HG03521 (cell line): ENCODE measurements around the gene CINP.
"Not testable (repeated sequence)": the region's sequence is repeated elsewhere in the genome, so short reads cannot be mapped to it uniquely, and the experiment has no call there.

Experiments
- ATAC-seq: cut with Tn5 transposase; IDR thresholded peaks from one replicate; pipeline ENCODE4 v1.9.1; 2021; ENCODE audit warnings: mild to moderate bottlenecking, moderate library complexity; ENCODE audit not compliant: unreplicated experiment

Gene CINP

GRCh38 chr14:102356280-102356679 is 6.4 kb downstream of the CINP start:
- ATAC-seq = no peak

GRCh38 chr14:102353126-102353619 is 9.5 kb downstream of the CINP start:
- no peak for ATAC-seq

GRCh38 chr14:102352213-102352612 is 10.5 kb downstream of the CINP start:
- ATAC-seq = no peak

- not testable (repeated sequence) for ATAC-seq
These were observed 11.1 kb downstream of the CINP start for GRCh38 chr14:102351593-102351992.

GRCh38 chr14:102351023-102351422 is 11.7 kb downstream of the CINP start:
- no peak for ATAC-seq

- ATAC-seq = no peak
These were observed 14.3 kb downstream of the CINP start for GRCh38 chr14:102348376-102348775.

GRCh38 chr14:102346645-102347044 is 16.0 kb downstream of the CINP start:
- ATAC-seq = no peak

GRCh38 chr14:102345232-102345631 is 17.5 kb downstream of the CINP start:
- ATAC-seq = no peak

GRCh38 chr14:102344485-102344884 is 18.2 kb downstream of the CINP start:
- no peak for ATAC-seq

- no peak for ATAC-seq
These were observed 18.6 kb downstream of the CINP start for GRCh38 chr14:102344084-102344483.

- no peak for ATAC-seq
These were observed 20.5 kb downstream of the CINP start for GRCh38 chr14:102342238-102342637.

GRCh38 chr14:102341566-102341965 is 21.1 kb downstream of the CINP start:
- no peak for ATAC-seq

GRCh38 chr14:102338724-102339123 is 24.0 kb downstream of the CINP start:
- ATAC-seq = no peak

GRCh38 chr14:102335163-102335562 is 27.5 kb downstream of the CINP start:
- no peak for ATAC-seq

GRCh38 chr14:102333795-102334705 is 28.6 kb downstream of the CINP start:
- no peak for ATAC-seq

GRCh38 chr14:102333390-102333789 is 29.3 kb downstream of the CINP start:
- ATAC-seq = no peak

- no peak for ATAC-seq
These were observed 31.9 kb downstream of the CINP start for GRCh38 chr14:102330806-102331205.

GRCh38 chr14:102329381-102329780 is 33.3 kb downstream of the CINP start:
- not testable (repeated sequence) for ATAC-seq

GRCh38 chr14:102326583-102326982 is 36.1 kb downstream of the CINP start:
- ATAC-seq = no peak

- no peak for ATAC-seq
These were observed 36.8 kb downstream of the CINP start for GRCh38 chr14:102325791-102326345.

GRCh38 chr14:102323102-102323501 is 39.6 kb downstream of the CINP start:
- ATAC-seq = no peak
